NCI-H146 treated with DMSO at 0.1 percent for 48 hours (cell line): ENCODE data around the gene FAM13A.
"Not testable (repeated sequence)": the region's sequence is repeated elsewhere in the genome, so short reads cannot be mapped to it uniquely, and the experiment has no call there.

ENCODE experiments used
- DNase-seq: peaks from one replicate; lab custom pipeline; 2025; ENCODE audit not compliant: unreplicated experiment; lab: John Stamatoyannopoulos, UW

The FAM13A gene

GRCh38 chr4:88908521-88908920 lies 148.5 kb downstream of the FAM13A start:
- DNase-seq, result no peak

- no peak for DNase-seq
Observed at GRCh38 chr4:88908003-88908402, 149.0 kb downstream of the FAM13A start.

GRCh38 chr4:88907478-88907877 lies 149.5 kb downstream of the FAM13A start:
- no peak for DNase-seq

GRCh38 chr4:88904240-88904639 lies 152.7 kb downstream of the FAM13A start:
- DNase-seq, result not testable (repeated sequence)

GRCh38 chr4:88900432-88900831 lies 156.6 kb downstream of the FAM13A start:
- no peak for DNase-seq

GRCh38 chr4:88897752-88898151 lies 159.2 kb downstream of the FAM13A start:
- DNase-seq, result no peak

GRCh38 chr4:88897180-88897579 lies 159.8 kb downstream of the FAM13A start:
- no peak for DNase-seq

GRCh38 chr4:88893961-88894360 lies 163.0 kb downstream of the FAM13A start:
- no peak for DNase-seq

- no peak for DNase-seq
Observed at GRCh38 chr4:88892646-88893045, 164.3 kb downstream of the FAM13A start.

GRCh38 chr4:88891636-88892035 lies 165.3 kb downstream of the FAM13A start:
- no peak for DNase-seq

GRCh38 chr4:88887409-88887808 lies 169.6 kb downstream of the FAM13A start:
- not testable (repeated sequence) for DNase-seq

- DNase-seq, result no peak
Observed at GRCh38 chr4:88881227-88881569, 175.8 kb downstream of the FAM13A start.

- DNase-seq, result peak; percentile 3
Observed at GRCh38 chr4:88880501-88881226, 176.3 kb downstream of the FAM13A start.

GRCh38 chr4:88879991-88880390 lies 177.0 kb downstream of the FAM13A start:
- DNase-seq, result no peak

- no peak for DNase-seq
Observed at GRCh38 chr4:88878642-88879041, 178.3 kb downstream of the FAM13A start.

- no peak for DNase-seq
Observed at GRCh38 chr4:88870428-88870827, 186.6 kb downstream of the FAM13A start.

- DNase-seq, result no peak
Observed at GRCh38 chr4:88868510-88868909, 188.5 kb downstream of the FAM13A start.

GRCh38 chr4:88866862-88867550 lies 190.0 kb downstream of the FAM13A start:
- DNase-seq, result no peak

GRCh38 chr4:88865466-88865865 lies 191.5 kb downstream of the FAM13A start:
- no peak for DNase-seq

- no peak for DNase-seq
Observed at GRCh38 chr4:88865046-88865445, 191.9 kb downstream of the FAM13A start.

GRCh38 chr4:88860586-88860985 lies 196.4 kb downstream of the FAM13A start:
- no peak for DNase-seq

- no peak for DNase-seq
Observed at GRCh38 chr4:88859191-88859812, 197.7 kb downstream of the FAM13A start.
